Measurements from ENCODE around the gene TELO2. TPM values are rescaled to one million over a fixed set of nuclear protein-coding genes. Genes with fewer than 3 reads are reported as not detected.

Gene TELO2
- total RNA-seq, 1 experiment from 2014 or later: 65.4 TPM

DNA sequence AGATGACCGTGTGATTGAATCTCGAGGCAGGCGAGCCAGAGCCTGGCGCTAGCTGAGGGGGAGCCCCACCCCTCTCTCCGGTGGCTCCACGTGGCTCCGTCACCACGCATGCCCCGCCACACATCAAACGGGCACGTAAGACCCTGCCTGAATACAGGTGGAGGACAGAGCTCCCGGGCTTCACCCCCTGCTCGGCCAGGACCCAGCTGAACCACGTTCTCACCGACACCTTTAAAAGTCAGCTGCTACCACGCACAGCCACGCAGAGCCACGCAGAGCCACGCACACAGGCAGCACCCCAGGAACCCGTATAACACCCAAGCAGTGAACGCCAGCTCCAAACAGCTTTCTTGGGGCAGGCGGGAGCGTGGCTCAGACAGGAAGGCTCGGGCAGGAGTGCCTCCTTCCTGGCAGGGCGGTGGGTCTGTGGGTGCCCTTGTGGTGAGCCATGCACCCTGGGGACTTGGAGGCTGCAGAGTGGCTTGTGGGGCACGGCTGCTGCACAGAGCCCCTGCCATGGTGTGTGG, 44.7 kb downstream of the TELO2 start:
- Histone ChIP-seq H3K36me3 (ENCODE audit: control insufficient read depth, insufficient read depth, low read length) (no peaks in the 10 kb centered on the region), H3K4me1 (ENCODE audit: control insufficient read depth, insufficient read depth, low read length) (no peaks in the 10 kb centered on the region), H3K9me3 (ENCODE audit: control insufficient read depth, insufficient read depth, low read depth, low read length) (no peaks in the 10 kb centered on the region), H3K27ac (ENCODE audit: low read length) (no peak overlapping the region), H3K4me3 (ENCODE audit: low read depth in 2 of 2, low read length in 2 of 2) (no peak overlapping the region), H3K27me3 (ENCODE audit: control insufficient read depth, insufficient read depth, low read length) (no peaks in the 10 kb centered on the region)
- ATAC-seq (no peak), DNase-seq (ENCODE audit: low read depth, low spot score) (no peak)
- in situ Hi-C loops (cut with HindIII; ENCODE audit: low pct_unique_long_range_greater_than_20kb, low sequenced_read_pairs): no loop called here
- TF ChIP-seq, protein P1, sequence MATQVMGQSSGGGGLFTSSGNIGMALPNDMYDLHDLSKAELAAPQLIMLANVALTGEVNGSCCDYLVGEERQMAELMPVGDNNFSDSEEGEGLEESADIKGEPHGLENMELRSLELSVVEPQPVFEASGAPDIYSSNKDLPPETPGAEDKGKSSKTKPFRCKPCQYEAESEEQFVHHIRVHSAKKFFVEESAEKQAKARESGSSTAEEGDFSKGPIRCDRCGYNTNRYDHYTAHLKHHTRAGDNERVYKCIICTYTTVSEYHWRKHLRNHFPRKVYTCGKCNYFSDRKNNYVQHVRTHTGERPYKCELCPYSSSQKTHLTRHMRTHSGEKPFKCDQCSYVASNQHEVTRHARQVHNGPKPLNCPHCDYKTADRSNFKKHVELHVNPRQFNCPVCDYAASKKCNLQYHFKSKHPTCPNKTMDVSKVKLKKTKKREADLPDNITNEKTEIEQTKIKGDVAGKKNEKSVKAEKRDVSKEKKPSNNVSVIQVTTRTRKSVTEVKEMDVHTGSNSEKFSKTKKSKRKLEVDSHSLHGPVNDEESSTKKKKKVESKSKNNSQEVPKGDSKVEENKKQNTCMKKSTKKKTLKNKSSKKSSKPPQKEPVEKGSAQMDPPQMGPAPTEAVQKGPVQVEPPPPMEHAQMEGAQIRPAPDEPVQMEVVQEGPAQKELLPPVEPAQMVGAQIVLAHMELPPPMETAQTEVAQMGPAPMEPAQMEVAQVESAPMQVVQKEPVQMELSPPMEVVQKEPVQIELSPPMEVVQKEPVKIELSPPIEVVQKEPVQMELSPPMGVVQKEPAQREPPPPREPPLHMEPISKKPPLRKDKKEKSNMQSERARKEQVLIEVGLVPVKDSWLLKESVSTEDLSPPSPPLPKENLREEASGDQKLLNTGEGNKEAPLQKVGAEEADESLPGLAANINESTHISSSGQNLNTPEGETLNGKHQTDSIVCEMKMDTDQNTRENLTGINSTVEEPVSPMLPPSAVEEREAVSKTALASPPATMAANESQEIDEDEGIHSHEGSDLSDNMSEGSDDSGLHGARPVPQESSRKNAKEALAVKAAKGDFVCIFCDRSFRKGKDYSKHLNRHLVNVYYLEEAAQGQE (IDR thresholded peaks at IDR 0.05; ENCODE audit: insufficient read depth in 1 of 2, low read depth in 2 of 2, low read length in 1 of 2): no peak
- no peak for TF ChIP-seq TCF7L2 (IDR thresholded peaks at IDR 0.05; ENCODE audit: low read depth, low read length)
- TF ChIP-seq, protein P2, sequence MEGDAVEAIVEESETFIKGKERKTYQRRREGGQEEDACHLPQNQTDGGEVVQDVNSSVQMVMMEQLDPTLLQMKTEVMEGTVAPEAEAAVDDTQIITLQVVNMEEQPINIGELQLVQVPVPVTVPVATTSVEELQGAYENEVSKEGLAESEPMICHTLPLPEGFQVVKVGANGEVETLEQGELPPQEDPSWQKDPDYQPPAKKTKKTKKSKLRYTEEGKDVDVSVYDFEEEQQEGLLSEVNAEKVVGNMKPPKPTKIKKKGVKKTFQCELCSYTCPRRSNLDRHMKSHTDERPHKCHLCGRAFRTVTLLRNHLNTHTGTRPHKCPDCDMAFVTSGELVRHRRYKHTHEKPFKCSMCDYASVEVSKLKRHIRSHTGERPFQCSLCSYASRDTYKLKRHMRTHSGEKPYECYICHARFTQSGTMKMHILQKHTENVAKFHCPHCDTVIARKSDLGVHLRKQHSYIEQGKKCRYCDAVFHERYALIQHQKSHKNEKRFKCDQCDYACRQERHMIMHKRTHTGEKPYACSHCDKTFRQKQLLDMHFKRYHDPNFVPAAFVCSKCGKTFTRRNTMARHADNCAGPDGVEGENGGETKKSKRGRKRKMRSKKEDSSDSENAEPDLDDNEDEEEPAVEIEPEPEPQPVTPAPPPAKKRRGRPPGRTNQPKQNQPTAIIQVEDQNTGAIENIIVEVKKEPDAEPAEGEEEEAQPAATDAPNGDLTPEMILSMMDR (IDR thresholded peaks at IDR 0.05): no peak
- no peak for TF ChIP-seq SIN3A (IDR thresholded peaks at IDR 0.05; ENCODE audit: borderline replicate concordance, insufficient read depth, low read depth, low read length)
- TF ChIP-seq POLR2AphosphoS5 (IDR thresholded peaks at IDR 0.05; ENCODE audit: low read depth, low read length): no peak
- ChIA-PET POLR2A (no interaction called here), CTCF (no interaction called here)
- BruUV-seq (replicated peaks): no TSS peak
- intact Hi-C loops (cut with micrococcal nuclease; ENCODE audit: unreplicated experiment): no loop called here

DNA sequence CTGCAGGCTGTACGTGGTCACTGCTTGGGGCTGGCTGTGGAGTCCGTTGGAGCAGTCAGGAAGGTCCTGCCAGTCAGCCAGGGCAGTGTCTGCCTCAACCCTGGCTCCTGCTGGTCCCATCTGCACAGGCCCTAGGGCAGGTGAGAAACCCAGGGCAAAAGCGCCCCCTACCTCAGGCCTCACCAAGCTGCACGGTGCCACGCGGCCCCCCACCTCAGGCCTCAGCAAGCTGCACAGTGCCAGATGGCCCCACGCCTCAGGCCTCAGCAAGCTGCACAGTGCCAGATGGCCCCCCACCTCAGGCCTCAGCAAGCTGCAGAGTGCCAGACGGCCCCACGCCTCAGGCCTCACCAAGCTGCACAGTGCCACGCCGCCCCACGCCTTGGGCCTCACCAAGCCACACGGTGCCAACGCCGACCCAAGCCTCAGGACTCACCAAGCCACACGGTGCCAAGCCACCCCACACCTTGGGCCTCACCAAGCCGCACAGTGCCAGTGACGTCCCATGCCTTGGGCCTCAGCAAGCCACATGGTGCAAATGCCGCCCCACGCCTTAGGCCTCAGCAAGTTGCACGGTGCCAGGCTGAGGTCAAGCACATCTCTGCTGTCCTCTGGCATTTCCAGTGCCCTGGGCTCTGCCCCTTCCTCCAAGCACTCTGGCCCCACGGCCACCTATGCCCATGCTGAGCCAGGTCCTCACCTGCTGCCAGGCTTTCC, 45.8 kb downstream of the TELO2 start:
- ChIA-PET POLR2A (interaction anchor here (0.6 to 0.7 kb wide), 2 partner anchors 22 to 70 kb away, joined by 3 to 7 read pairs; no protein-coding TSS in a partner anchor), CTCF (no interaction called here)
- intact Hi-C loops (cut with micrococcal nuclease; ENCODE audit: unreplicated experiment) (no loop called here), in situ Hi-C loops (cut with HindIII; ENCODE audit: low pct_unique_long_range_greater_than_20kb, low sequenced_read_pairs) (no loop called here)
- H3K27ac ChIP-seq (ENCODE audit: low read length): no peak overlapping the region
- BruUV-seq (replicated peaks): no TSS peak
- no peak overlapping the region for H3K4me3 ChIP-seq (ENCODE audit: low read depth in 2 of 2, low read length in 2 of 2)
- H3K27me3 ChIP-seq (ENCODE audit: control insufficient read depth, insufficient read depth, low read length): no peaks in the 10 kb centered on the region
- peaks cover 7% of the 10 kb centered on the region for H3K4me1 ChIP-seq (ENCODE audit: control insufficient read depth, insufficient read depth, low read length)
- peak; percentile 29 for ATAC-seq
- no peak for DNase-seq (ENCODE audit: low read depth, low spot score)
- no peak for TF ChIP-seq SIN3A (IDR thresholded peaks at IDR 0.05; ENCODE audit: borderline replicate concordance, insufficient read depth, low read depth, low read length)
- no peak for TF ChIP-seq TCF7L2 (IDR thresholded peaks at IDR 0.05; ENCODE audit: low read depth, low read length)
- H3K36me3 ChIP-seq (ENCODE audit: control insufficient read depth, insufficient read depth, low read length): no peaks in the 10 kb centered on the region
- H3K9me3 ChIP-seq (ENCODE audit: control insufficient read depth, insufficient read depth, low read depth, low read length): no peaks in the 10 kb centered on the region
